Measurements from ENCODE around the gene FOXE1.

Gene FOXE1

GRCh38 chr9:97858393-97858713 lies 5.3 kb downstream of the FOXE1 start:
- H3K9ac ChIP-seq (ENCODE audit: low read depth, low read length): no peak overlapping the region
- H3K9me3 ChIP-seq (ENCODE audit: control insufficient read depth, insufficient read depth, low read length): no peaks in the 10 kb centered on the region
- H3K4me3 ChIP-seq (ENCODE audit: low read depth, low read length): peak overlapping the region; percentile 26
- peaks cover 96% of the 10 kb centered on the region for H3K27me3 ChIP-seq (ENCODE audit: control insufficient read depth, insufficient read depth, low read length)
- peaks cover 2% of the 10 kb centered on the region for H3K4me1 ChIP-seq (ENCODE audit: control insufficient read depth, insufficient read depth, low read length)
- no peaks in the 10 kb centered on the region for H3K36me3 ChIP-seq (ENCODE audit: control insufficient read depth, insufficient read depth, low read length)

DNA sequence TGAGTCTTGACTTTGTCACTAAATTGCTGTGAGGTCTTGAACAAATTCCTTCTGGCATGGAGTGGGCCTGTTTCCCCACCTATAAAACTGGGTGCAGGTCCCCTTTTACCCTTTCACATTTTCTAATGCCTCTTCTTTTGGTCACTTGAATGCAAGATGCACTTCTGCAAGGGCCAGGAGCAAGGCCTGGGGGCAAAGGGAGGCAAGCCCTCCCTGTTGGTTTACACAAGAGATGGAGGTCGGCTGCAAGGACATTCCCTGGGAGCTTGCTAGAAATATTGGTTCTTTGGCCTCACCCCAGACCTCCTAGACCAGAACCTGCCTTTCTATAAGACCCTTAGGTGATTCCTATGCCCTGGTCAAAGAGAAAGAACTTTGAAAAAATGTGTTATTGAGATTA lies 5.8 kb downstream of the FOXE1 start:
- Histone ChIP-seq H3K27me3 (ENCODE audit: control insufficient read depth, insufficient read depth, low read length) (peaks cover 98% of the 10 kb centered on the region), H3K9ac (ENCODE audit: low read depth, low read length) (no peak overlapping the region), H3K9me3 (ENCODE audit: control insufficient read depth, insufficient read depth, low read length) (no peaks in the 10 kb centered on the region)

GRCh38 chr9:97859346-97859745 lies 6.3 kb downstream of the FOXE1 start:
- H3K9me3 ChIP-seq (ENCODE audit: control insufficient read depth, insufficient read depth, low read length): no peaks in the 10 kb centered on the region
- H3K36me3 ChIP-seq (ENCODE audit: control insufficient read depth, insufficient read depth, low read length): no peaks in the 10 kb centered on the region
- H3K9ac ChIP-seq (ENCODE audit: low read depth, low read length): no peak overlapping the region
- H3K4me1 ChIP-seq (ENCODE audit: control insufficient read depth, insufficient read depth, low read length): peaks cover 2% of the 10 kb centered on the region
- H3K4me3 ChIP-seq (ENCODE audit: low read depth, low read length): peak overlapping the region; percentile 8
- H3K27me3 ChIP-seq (ENCODE audit: control insufficient read depth, insufficient read depth, low read length): peaks cover 99% of the 10 kb centered on the region

More for the DNA sequence above, 5.8 kb downstream of the FOXE1 start:
- Histone ChIP-seq H3K36me3 (ENCODE audit: control insufficient read depth, insufficient read depth, low read length) (no peaks in the 10 kb centered on the region), H3K4me3 (ENCODE audit: low read depth, low read length) (peak overlapping the region; percentile 8), H3K4me1 (ENCODE audit: control insufficient read depth, insufficient read depth, low read length) (peaks cover 2% of the 10 kb centered on the region)

- no peaks in the 10 kb centered on the region for H3K36me3 ChIP-seq (ENCODE audit: control insufficient read depth, insufficient read depth, low read length)
- H3K27me3 ChIP-seq (ENCODE audit: control insufficient read depth, insufficient read depth, low read length): peaks cover 86% of the 10 kb centered on the region
Observed at GRCh38 chr9:97860451-97861147, 7.6 kb downstream of the FOXE1 start.

GRCh38 chr9:97861148-97861475 lies 8.1 kb downstream of the FOXE1 start:
- Histone ChIP-seq H3K36me3 (ENCODE audit: control insufficient read depth, insufficient read depth, low read length) (no peaks in the 10 kb centered on the region), H3K4me3 (ENCODE audit: low read depth, low read length) (no peak overlapping the region), H3K9ac (ENCODE audit: low read depth, low read length) (no peak overlapping the region), H3K27me3 (ENCODE audit: control insufficient read depth, insufficient read depth, low read length) (peaks cover 81% of the 10 kb centered on the region), H3K4me1 (ENCODE audit: control insufficient read depth, insufficient read depth, low read length) (peaks cover 2% of the 10 kb centered on the region), H3K9me3 (ENCODE audit: control insufficient read depth, insufficient read depth, low read length) (no peaks in the 10 kb centered on the region)

More at GRCh38 chr9:97860451-97861147, 7.6 kb downstream of the FOXE1 start:
- Histone ChIP-seq H3K4me1 (ENCODE audit: control insufficient read depth, insufficient read depth, low read length) (peaks cover 2% of the 10 kb centered on the region), H3K4me3 (ENCODE audit: low read depth, low read length) (no peak overlapping the region), H3K9me3 (ENCODE audit: control insufficient read depth, insufficient read depth, low read length) (no peaks in the 10 kb centered on the region), H3K9ac (ENCODE audit: low read depth, low read length) (no peak overlapping the region)

DNA sequence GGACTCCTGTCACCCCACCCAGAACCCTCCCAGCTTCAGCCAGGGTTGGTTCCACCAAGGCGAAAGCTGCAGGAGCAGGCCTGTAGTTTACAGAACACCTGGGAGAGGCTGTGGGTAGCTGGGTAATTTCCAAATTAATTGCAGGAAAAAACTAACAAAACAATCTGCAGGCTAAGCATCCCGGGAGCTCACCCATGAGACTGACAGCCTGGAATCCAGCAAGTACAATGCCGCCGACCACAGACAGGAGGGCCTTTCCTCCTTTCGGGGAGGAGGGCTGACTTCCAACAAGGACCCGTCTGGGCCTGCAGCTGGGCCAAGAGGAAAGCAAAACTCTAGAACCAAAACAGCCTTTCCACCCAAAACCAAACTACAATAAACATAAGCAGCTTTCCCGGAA lies 10.3 kb downstream of the FOXE1 start:
- Histone ChIP-seq H3K4me1 (ENCODE audit: control insufficient read depth, insufficient read depth, low read length) (no peaks in the 10 kb centered on the region), H3K27me3 (ENCODE audit: control insufficient read depth, insufficient read depth, low read length) (peaks cover 59% of the 10 kb centered on the region), H3K4me3 (ENCODE audit: low read depth, low read length) (no peak overlapping the region), H3K36me3 (ENCODE audit: control insufficient read depth, insufficient read depth, low read length) (no peaks in the 10 kb centered on the region), H3K9me3 (ENCODE audit: control insufficient read depth, insufficient read depth, low read length) (no peaks in the 10 kb centered on the region), H3K9ac (ENCODE audit: low read depth, low read length) (no peak overlapping the region)

- Histone ChIP-seq H3K4me1 (ENCODE audit: control insufficient read depth, insufficient read depth, low read length) (peaks cover 9% of the 10 kb centered on the region), H3K27me3 (ENCODE audit: control insufficient read depth, insufficient read depth, low read length) (peaks cover 48% of the 10 kb centered on the region), H3K9me3 (ENCODE audit: control insufficient read depth, insufficient read depth, low read length) (no peaks in the 10 kb centered on the region), H3K9ac (ENCODE audit: low read depth, low read length) (no peak overlapping the region), H3K36me3 (ENCODE audit: control insufficient read depth, insufficient read depth, low read length) (no peaks in the 10 kb centered on the region), H3K4me3 (ENCODE audit: low read depth, low read length) (no peak overlapping the region)
Observed at GRCh38 chr9:97864396-97864795, 11.4 kb downstream of the FOXE1 start.

DNA sequence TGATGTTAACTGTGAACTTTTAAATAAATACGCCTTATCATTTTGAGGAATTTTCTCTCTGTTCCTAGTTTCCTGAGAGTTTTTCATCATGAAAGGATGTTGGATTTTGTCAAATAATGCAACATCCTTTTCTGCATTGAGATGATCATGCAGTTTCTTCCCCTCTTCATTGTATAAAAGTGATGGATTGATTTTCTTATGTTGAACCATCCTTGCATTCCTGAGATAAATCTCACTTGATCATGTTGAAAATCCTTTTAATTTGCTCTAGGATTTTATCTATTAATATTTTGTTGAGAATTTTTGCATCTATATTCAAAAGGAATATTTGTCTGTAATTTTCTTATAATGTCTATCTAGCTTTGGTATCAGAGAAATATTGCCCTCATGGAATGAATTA lies 13.3 kb downstream of the FOXE1 start:
- Histone ChIP-seq H3K4me1 (ENCODE audit: control insufficient read depth, insufficient read depth, low read length) (peaks cover 9% of the 10 kb centered on the region), H3K9me3 (ENCODE audit: control insufficient read depth, insufficient read depth, low read length) (no peaks in the 10 kb centered on the region), H3K9ac (ENCODE audit: low read depth, low read length) (no peak overlapping the region), H3K36me3 (ENCODE audit: control insufficient read depth, insufficient read depth, low read length) (no peaks in the 10 kb centered on the region), H3K4me3 (ENCODE audit: low read depth, low read length) (no peak overlapping the region), H3K27me3 (ENCODE audit: control insufficient read depth, insufficient read depth, low read length) (peaks cover 29% of the 10 kb centered on the region)

DNA sequence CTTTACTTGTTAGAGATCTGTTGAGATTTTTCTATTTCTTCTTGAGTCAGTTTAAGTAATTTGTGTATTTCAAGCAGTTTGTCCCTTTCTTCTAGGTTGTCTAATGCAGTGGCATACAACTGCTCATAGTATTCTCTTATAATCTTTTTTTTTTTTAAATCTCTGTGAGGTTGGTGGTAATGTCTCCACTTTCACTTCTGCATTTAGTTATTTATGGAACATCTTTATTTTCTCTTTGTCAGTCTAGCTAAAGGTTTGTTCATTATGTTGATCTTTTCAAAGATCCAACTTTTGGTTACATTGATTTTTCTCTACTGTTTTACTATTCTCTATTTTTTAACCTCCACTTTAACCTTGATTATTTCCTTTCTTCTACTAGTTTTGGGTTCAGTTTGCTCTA lies 13.8 kb downstream of the FOXE1 start:
- Histone ChIP-seq H3K4me1 (ENCODE audit: control insufficient read depth, insufficient read depth, low read length) (peaks cover 9% of the 10 kb centered on the region), H3K4me3 (ENCODE audit: low read depth, low read length) (no peak overlapping the region), H3K9me3 (ENCODE audit: control insufficient read depth, insufficient read depth, low read length) (no peaks in the 10 kb centered on the region), H3K36me3 (ENCODE audit: control insufficient read depth, insufficient read depth, low read length) (no peaks in the 10 kb centered on the region), H3K27me3 (ENCODE audit: control insufficient read depth, insufficient read depth, low read length) (peaks cover 24% of the 10 kb centered on the region), H3K9ac (ENCODE audit: low read depth, low read length) (no peak overlapping the region)

DNA sequence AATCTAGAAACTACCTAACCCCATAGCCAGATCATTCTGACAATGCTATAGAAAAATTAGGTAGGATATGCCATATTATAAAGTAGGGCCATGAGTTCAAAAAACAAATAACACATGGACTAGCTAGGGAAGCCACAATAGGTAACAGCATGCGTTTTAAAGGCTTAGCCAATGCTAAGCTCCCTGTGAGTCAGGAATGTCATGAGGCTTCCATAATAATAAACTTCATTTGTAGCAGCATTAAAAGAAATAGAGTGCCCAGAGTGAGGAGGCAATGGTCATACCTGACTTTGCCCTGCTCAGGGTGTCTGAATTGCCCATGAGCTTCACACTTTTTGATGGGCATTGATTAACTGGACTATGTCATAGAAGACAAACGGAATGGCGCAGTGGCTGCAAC lies 15.8 kb downstream of the FOXE1 start:
- Histone ChIP-seq H3K9ac (ENCODE audit: low read depth, low read length) (no peak overlapping the region), H3K36me3 (ENCODE audit: control insufficient read depth, insufficient read depth, low read length) (no peaks in the 10 kb centered on the region), H3K9me3 (ENCODE audit: control insufficient read depth, insufficient read depth, low read length) (no peaks in the 10 kb centered on the region), H3K27me3 (ENCODE audit: control insufficient read depth, insufficient read depth, low read length) (peaks cover 4% of the 10 kb centered on the region), H3K4me3 (ENCODE audit: low read depth, low read length) (no peak overlapping the region), H3K4me1 (ENCODE audit: control insufficient read depth, insufficient read depth, low read length) (peaks cover 9% of the 10 kb centered on the region)

DNA sequence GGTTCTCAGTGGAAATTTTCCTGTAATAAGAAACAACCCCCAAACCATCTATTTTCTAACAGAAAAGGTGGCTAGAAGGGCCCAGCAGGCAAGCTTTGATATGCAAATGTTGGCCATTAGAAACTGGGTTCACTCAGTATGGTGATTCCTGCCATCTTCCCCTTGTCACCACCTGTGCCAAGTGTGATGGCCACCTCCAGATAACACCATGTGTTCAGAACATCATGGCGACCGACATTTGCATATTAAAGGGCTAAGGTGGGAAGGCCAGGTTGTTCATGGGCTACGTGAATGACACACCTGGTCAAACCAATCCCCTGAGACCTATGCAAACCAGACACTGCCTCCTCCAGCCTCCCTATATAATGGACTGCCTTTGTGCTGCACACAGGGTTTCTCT lies 20.4 kb downstream of the FOXE1 start:
- Histone ChIP-seq H3K9me3 (ENCODE audit: control insufficient read depth, insufficient read depth, low read length) (no peaks in the 10 kb centered on the region), H3K9ac (ENCODE audit: low read depth, low read length) (no peak overlapping the region), H3K4me3 (ENCODE audit: low read depth, low read length) (no peak overlapping the region), H3K27me3 (ENCODE audit: control insufficient read depth, insufficient read depth, low read length) (peaks cover 9% of the 10 kb centered on the region), H3K36me3 (ENCODE audit: control insufficient read depth, insufficient read depth, low read length) (no peaks in the 10 kb centered on the region), H3K4me1 (ENCODE audit: control insufficient read depth, insufficient read depth, low read length) (peaks cover 9% of the 10 kb centered on the region)

DNA sequence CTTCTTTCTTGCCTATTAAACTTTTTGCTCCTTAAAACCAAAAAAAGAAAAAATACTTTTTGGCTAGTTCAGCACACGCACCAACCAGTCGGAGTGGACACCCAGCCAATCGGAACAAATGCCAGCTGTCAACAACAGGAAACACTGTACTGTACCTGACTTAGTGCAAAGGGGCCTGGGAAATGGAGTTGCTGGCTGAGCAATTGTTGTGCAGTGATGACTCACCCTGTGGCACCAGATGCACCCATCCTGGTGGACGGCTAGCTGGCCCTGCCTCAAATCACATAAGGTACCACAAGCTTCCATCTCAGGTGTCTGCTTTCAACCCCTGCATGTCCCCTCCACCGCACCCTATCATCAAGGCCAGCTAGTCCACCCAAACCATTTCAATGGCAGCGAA lies 20.9 kb downstream of the FOXE1 start:
- Histone ChIP-seq H3K27me3 (ENCODE audit: control insufficient read depth, insufficient read depth, low read length) (peaks cover 9% of the 10 kb centered on the region), H3K4me3 (ENCODE audit: low read depth, low read length) (no peak overlapping the region), H3K36me3 (ENCODE audit: control insufficient read depth, insufficient read depth, low read length) (no peaks in the 10 kb centered on the region), H3K4me1 (ENCODE audit: control insufficient read depth, insufficient read depth, low read length) (peaks cover 5% of the 10 kb centered on the region), H3K9me3 (ENCODE audit: control insufficient read depth, insufficient read depth, low read length) (no peaks in the 10 kb centered on the region), H3K9ac (ENCODE audit: low read depth, low read length) (no peak overlapping the region)
